HG03571 (cell line): Measurements from ENCODE around the gene ZNRF4.

Source experiments
- ATAC-seq: cut with Tn5 transposase; IDR thresholded peaks from one replicate; pipeline ENCODE4 v1.9.1; 2021; ENCODE audit not compliant: unreplicated experiment

ZNRF4 gene

DNA sequence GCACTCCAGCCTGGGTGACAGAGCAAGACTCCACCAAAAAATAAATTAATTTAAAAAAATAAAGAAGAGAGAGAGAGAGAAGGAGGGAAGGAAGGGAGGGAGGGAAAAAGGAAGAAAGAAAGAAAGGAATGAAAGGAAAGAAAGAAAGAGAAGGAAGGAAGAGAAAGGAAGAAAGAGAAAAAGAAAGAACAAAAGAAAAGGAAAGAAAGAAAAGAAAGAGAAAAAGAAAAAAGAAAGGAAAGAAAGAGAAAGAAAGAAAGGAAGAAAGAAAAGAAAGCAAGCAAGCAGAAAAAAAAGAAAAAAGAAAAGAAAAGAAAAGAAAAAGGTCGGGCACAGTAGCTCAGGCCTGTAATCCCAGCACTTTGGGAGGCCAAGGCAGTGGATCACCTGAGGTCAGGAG is 14.9 kb upstream of the ZNRF4 start:
- ATAC-seq, result no peak

DNA sequence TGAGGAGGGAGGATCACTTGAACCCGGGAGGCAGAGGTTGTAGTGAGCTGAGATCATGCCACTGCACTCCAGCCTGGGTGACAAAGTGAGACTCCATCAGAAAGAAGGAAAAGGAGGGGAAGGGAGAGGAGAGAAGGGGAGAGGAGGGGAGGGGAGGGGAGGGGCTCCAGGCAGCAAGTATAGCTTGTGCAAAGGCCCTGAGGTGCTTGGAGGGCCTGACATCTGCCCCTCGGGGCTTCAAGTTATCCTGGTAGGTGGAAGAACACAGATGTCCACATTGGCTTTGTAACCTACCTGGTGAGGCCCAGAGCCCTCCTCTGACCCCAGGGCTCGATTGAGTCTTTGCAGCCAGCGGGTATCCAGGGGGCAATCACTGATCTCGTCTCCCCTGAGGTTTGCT is 11.5 kb upstream of the ZNRF4 start:
- no peak for ATAC-seq

GRCh38 chr19:5444431-5444830 is 10.8 kb upstream of the ZNRF4 start:
- no peak for ATAC-seq

GRCh38 chr19:5445071-5445470 is 10.1 kb upstream of the ZNRF4 start:
- no peak for ATAC-seq

- no peak for ATAC-seq
These were observed 9.6 kb upstream of the ZNRF4 start for GRCh38 chr19:5445561-5446055.

DNA sequence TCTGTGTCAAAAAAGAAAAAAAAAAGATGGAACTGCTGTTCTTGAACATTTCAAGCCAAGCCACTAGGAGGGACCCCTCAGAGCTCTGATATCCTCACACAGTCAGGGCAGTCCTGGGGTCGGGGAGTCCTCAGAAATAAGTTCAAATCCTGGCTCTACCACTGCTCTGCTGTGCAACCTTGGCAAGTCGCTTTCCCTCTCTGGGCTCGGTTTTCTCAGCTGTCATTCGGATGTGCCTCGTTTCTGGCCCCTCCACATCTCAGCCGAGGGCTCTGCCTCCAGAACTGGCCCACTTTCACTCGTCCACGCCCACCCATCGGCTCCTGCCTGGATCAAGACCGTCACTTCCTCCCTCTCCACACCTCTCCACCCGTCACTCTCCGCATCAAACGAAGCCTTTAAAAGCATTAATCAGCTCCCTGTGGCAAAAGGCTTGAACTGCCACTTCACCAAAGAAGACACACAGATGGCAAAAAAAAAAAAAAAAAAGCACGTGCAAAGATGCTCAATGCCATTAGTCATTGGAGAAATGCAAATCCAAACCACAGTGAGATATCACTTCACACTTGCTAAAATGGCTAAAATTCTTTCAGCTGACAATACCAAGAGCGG is 7.4 kb upstream of the ZNRF4 start:
- ATAC-seq, result no peak

GRCh38 chr19:5448374-5448773 is 6.8 kb upstream of the ZNRF4 start:
- no peak for ATAC-seq

- no peak for ATAC-seq
These were observed 4.6 kb upstream of the ZNRF4 start for GRCh38 chr19:5450482-5451126.

GRCh38 chr19:5451494-5451893 is 3.7 kb upstream of the ZNRF4 start:
- ATAC-seq, result no peak

GRCh38 chr19:5452594-5453565 is 2.3 kb upstream of the ZNRF4 start:
- ATAC-seq, result no peak

DNA sequence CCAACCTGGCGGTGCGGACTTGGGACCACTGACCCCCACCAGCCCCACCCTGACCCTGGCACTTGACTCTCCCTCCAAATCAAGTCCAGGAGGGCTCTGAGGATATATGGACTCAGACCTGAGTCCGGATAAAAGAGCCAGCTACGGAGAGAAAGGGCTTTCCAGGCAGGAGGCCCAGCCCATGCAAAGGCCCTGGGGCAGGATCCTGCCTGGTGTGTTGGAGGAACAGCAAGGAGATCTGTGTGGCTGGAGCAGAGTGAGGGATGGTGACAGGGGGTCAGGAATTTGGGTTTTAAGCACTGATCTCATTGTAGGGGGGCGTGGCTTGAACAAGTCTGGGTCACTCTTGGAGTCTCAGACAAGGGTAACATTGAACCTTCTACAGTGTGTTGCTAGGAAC is 474 bp upstream of the ZNRF4 start:
- ATAC-seq, result no peak

DNA sequence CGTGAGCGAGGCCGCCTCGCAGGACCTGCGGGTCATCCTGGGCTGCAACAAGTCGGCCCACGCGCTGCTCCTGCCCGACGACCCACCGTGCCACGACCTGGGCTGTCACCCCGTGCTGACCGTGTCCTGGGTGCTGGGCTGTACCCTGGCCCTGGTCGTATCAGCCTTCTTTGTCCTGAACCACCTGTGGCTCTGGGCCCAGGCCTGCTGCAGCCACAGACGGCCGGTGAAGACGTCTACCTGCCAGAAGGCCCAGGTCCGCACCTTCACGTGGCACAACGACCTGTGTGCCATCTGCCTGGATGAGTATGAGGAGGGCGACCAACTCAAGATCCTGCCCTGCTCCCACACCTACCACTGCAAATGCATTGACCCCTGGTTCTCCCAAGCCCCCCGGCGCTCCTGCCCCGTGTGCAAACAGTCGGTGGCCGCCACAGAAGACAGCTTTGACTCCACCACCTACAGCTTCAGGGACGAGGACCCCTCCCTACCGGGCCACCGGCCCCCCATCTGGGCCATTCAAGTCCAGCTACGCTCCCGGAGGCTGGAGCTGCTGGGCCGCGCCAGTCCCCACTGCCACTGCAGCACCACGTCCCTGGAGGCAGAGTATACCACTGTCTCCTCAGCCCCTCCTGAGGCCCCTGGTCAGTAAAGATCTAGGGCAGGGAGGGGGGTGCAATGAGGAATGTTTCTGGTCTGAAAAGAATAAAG is 1.1 kb downstream of the ZNRF4 start:
- no peak for ATAC-seq

DNA sequence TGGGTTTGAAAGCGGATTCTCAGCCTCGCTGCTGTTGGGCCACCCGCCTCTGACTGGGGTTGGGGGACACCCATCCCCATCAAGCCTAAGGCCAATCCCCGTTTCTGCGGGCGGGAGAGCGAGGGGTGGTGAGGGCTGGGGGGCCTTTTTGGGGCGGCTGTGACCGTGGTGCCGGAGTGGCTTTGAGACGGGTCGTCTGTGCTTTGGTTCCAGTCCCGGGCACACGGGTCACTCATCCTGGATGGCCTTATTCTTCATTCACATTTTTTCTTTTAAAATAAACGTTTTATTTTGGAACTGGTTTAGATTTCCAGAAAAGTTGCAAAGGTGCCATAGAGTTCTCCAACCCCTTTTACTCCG is 1.6 kb downstream of the ZNRF4 start:
- no peak for ATAC-seq

DNA sequence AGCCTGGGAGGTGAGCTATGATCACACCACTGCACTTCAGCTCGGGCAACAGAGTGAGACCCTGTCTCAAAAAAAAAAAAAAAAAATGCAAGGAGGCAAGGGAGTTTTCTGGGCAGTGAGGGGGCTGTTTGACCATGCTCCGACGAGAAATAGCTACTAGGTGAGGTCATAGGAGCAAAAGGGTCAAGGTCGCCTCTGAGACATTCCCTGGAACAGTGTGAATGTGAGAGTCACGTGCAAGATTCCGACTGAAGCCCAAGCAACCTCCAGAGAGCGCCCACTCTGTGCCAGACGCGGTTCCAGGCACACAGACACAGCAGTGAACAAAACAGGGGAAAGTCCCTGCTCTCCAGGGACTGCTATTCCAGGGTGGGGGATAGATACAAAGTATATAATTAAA is 2.5 kb downstream of the ZNRF4 start:
- no peak for ATAC-seq

- ATAC-seq, result no peak
These were observed 3.2 kb downstream of the ZNRF4 start for GRCh38 chr19:5458420-5458819.

DNA sequence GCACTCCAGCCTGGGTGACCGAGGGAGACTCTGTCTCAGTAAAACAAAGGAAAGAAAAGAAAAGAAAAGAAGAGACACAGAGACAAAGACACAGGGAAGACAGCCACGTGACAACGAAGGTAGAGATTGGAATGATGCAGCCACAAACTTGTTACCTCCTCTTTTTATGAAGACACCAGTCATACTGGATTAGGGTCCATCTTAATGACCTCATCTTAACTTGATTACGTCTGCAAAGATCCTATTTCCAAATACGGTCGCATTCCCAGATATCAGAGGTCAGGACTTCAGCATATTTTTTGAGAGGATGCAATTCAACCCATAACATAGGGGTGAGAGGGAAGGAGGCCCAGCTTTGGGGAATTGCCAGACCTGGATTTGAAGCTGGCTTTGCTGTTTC is 4.1 kb downstream of the ZNRF4 start:
- ATAC-seq, result no peak

DNA sequence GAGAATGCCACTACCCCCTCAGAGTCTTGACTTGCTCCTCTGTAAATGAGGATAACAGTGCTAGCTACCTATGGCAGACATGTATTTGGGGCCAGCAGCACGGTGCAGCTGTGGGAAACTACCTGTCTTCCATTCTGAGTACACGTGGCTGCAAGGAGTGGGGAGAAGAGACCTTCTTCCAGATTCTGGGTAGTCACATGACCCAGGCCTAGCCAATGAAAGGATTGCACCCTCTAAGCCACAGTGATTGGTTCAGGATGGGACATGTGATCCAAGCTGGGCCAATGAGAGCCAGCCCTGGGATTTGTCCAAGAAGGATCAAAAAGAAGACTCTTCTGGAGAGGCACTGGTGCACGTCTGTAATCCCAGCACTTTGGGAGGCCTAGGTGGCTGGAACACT is 5.5 kb downstream of the ZNRF4 start:
- no peak for ATAC-seq

DNA sequence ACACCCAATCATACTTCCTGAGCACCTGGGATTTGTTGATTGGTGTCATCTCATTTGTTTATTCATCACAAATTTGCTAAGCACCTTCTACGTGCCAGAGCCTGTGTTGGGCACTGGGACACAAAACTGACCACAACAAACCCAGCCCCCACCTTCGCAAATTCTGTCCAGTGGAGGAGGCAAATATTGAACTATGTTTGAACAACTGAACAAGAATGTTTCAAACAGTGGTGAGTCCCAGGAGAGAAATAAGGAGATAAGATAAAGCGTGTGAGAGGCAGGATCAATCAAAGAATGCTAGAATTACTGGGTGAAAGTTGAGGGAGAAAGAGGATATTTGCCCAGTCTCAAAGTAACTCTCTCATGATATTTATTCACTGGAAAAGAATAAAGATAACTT is 8.7 kb downstream of the ZNRF4 start:
- no peak for ATAC-seq

- ATAC-seq, result no peak
These were observed 10.9 kb downstream of the ZNRF4 start for GRCh38 chr19:5466072-5466471.

GRCh38 chr19:5466814-5467291 is 11.6 kb downstream of the ZNRF4 start:
- ATAC-seq, result no peak

- no peak for ATAC-seq
These were observed 15.1 kb downstream of the ZNRF4 start for GRCh38 chr19:5470264-5470671.
